NCI-H526 treated with DMSO at 0.1 percent for 48 hours (cell line): ENCODE measurements around the gene PDE5A.
"Not testable (repeated sequence)": the region's sequence is repeated elsewhere in the genome, so short reads cannot be mapped to it uniquely, and the experiment has no call there.

Experiments used
- DNase-seq: peaks from one replicate; lab custom pipeline; 2025; lab: John Stamatoyannopoulos, UW

PDE5A gene

GRCh38 chr4:119470737-119471063 lies 157.9 kb downstream of the PDE5A start:
- DNase-seq: not testable (repeated sequence)

DNA sequence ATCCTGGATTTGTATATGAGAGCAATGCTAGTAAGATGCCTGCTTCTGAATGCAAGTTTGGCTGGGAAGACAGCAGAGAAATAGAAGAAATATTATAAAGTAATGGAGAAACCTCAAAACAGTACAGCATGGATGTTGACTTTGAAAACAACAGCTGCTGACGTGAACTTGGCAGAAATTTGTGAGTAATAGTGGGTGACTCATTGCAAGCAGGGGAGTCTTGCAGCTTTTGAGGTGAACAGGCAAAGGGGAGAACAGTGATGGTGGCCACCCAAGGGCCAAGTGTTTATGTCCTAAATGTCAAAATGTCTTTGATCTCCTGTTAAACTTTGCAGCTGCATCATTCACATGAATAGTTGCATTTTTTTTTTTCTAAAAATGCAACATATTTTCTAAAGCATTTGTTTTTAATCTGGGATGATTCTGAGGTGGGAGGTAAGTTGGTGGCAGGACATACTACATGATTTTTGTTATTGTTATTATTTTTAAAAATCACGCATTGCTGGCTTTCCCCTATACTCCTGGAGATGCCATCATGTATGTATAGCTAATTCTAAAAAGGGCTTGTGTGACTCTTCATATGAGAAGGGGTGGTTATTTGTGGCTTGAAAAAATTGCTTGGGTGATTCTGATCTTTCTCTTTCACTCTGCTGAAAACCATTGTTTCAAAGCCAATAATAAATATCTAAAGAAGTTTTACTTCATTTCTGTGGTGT lies 158.4 kb downstream of the PDE5A start:
- not testable (repeated sequence) for DNase-seq

GRCh38 chr4:119469039-119469438 lies 159.6 kb downstream of the PDE5A start:
- DNase-seq: not testable (repeated sequence)

GRCh38 chr4:119462733-119463132 lies 165.9 kb downstream of the PDE5A start:
- DNase-seq: not testable (repeated sequence)

DNA sequence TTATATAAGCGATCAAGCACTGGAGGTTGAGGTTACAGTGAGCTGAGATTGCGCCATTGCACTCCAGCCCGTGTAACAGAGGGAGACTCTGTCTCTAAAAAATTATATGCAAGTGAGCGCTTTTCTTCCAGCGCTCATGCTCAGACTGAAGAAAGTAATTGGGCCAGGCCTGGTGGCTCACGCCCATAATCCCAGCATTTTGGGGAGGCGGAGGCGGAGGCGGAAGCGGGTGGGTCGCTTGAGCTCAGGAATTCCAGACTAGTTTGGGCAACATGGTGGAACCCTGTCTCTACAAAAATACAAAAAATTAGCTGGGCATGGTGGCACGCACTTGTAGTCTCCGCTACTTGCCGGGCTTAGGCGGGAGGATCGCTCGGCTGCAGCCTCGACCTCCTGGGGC lies 172.9 kb downstream of the PDE5A start:
- peak; percentile 25 for DNase-seq

GRCh38 chr4:119454491-119455270 lies 173.9 kb downstream of the PDE5A start:
- peak; percentile 85 for DNase-seq

DNA sequence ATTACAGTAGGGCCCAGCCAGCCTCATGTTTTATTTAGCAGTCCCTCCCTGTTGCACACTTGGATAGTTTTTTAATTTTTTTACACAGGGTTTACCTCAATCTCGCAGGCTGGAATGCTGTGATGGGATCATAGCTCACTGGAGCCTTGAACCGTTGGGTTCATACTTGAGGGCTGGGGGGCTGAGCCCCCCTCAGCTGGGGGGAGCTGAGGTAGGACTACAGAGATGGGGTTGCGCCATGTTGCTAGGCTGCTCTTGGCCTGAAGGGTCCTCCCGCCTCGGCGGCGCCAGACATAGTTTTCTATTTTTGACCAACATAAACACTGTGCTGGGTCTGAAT lies 174.5 kb downstream of the PDE5A start:
- DNase-seq: not testable (repeated sequence)

- not testable (repeated sequence) for DNase-seq
These were observed 175.3 kb downstream of the PDE5A start for GRCh38 chr4:119453286-119453685.

DNA sequence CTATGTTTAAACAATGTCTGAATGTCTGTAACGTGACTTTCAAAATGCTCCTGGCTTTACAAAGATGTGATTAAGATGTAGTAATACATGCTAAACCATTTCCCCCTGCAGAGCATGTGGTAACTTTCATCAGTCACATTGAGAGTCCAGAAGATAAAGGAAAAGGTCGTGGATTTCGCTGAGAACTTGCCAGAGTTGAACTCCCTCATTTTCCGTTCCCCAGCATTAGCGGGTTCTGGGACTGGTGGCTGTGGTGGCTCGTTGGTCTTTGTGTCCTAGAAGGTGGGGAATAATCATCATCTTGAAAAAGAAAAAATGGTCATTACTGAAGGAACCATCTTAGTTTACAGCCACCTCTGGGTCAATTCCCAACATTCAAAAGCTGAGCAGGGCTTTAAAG lies 178.8 kb downstream of the PDE5A start:
- DNase-seq: not testable (repeated sequence)
